ENCODE measurements around the gene BEND5. TPM values are rescaled to one million over a fixed set of nuclear protein-coding genes. Genes with fewer than 3 reads are reported as not detected.

Gene BEND5
- total and polyA plus RNA-seq, 2 of the 8 experiments (the other 6 are each of a cell fraction or from before 2014, with no cell fraction given) = 3.8 to 7.5 TPM

GRCh38 chr1:48757363-48757762 lies 19.3 kb downstream of the BEND5 start (continued):
- TF ChIP-seq CHD7 (IDR thresholded peaks at IDR 0.05; ENCODE audit: insufficient replicate concordance, low read length) = no peak

All from H1 (cell line).